Hepatocyte (in vitro differentiated cells): ENCODE results near the gene RGS10. TPM values are rescaled to one million over a fixed set of nuclear protein-coding genes. Genes with fewer than 3 reads are reported as not detected.

Experiments
- DNase-seq: peaks from one replicate; pipeline ENCODE4 v3.0.0-alpha.2; 2016; ENCODE audit warnings: low spot score
- H2AFZ ChIP-seq: fragments of 200-600 bp; sonication (generic); 2 replicates; pipeline ENCODE4 v1.6.0; 2016; ENCODE audit warnings: antibody characterized with exemption, mild to moderate bottlenecking
- H3K27ac ChIP-seq: fragments of 200-600 bp; sonication (generic); 2 replicates; pipeline ENCODE4 v1.5.1; 2016; ENCODE audit warnings: mild to moderate bottlenecking
- H3K27me3 ChIP-seq: fragments of 200-600 bp; sonication (generic); 2 replicates; pipeline ENCODE4 v1.6.1; 2016
- H3K36me3 ChIP-seq: fragments of 200-600 bp; sonication (generic); replicated peaks from 2 replicates; pipeline ENCODE4 v1.5.1; 2016; ENCODE audit warnings: low read depth; ENCODE audit not compliant: insufficient read depth
- H3K4me1 ChIP-seq: fragments of 200-600 bp; sonication (generic); 2 replicates; pipeline ENCODE4 v1.5.1; 2016; ENCODE audit warnings: mild to moderate bottlenecking, moderate library complexity; ENCODE audit not compliant: insufficient read depth
- H3K4me2 ChIP-seq: fragments of 200-600 bp; sonication (generic); 2 replicates; pipeline ENCODE4 v1.6.0; 2016
- H3K4me3 ChIP-seq: fragments of 200-600 bp; sonication (generic); 2 replicates; pipeline ENCODE4 v1.5.1; 2016; ENCODE audit warnings: mild to moderate bottlenecking
- H3K79me2 ChIP-seq: fragments of 200-600 bp; sonication (generic); 2 replicates; pipeline ENCODE4 v1.6.0; 2017; ENCODE audit warnings: mild to moderate bottlenecking
- H3K9me2 ChIP-seq: fragments of 200-600 bp; sonication (generic); replicated peaks from 2 replicates; pipeline ENCODE4 v1.6.0; 2017; ENCODE audit warnings: mild to moderate bottlenecking; ENCODE audit not compliant: insufficient read depth
- H3K9me3 ChIP-seq: fragments of 200-600 bp; sonication (generic); 2 replicates; pipeline ENCODE4 v1.5.1; 2016; ENCODE audit warnings: low read depth, mild to moderate bottlenecking
- H4K20me1 ChIP-seq: fragments of 200-600 bp; sonication (generic); 2 replicates; pipeline ENCODE4 v1.6.0; 2016; ENCODE audit warnings: mild to moderate bottlenecking; ENCODE audit not compliant: insufficient read depth, poor library complexity, severe bottlenecking
- EZH2 ChIP-seq: fragments of 200-600 bp; sonication (generic); IDR thresholded peaks from 2 replicates; pipeline ENCODE4 v1.6.1; 2016; ENCODE audit warnings: antibody characterized with exemption, mild to moderate bottlenecking, borderline replicate concordance
- EZH2phosphoT487 ChIP-seq: fragments of 200-600 bp; sonication (generic); IDR thresholded peaks from one replicate; pipeline ENCODE4 v1.6.1; 2018; ENCODE audit warnings: antibody characterized with exemption, mild to moderate bottlenecking, low read depth, moderate library complexity; ENCODE audit not compliant: unreplicated experiment, severe bottlenecking
- WGBS: methylation state at CpG from one replicate; pipeline ENCODE4 v1.1.6; 2016; ENCODE audit warnings: low lambda C conversion rate; ENCODE audit errors: missing lambda C conversion rate; 5-methylcytosine and 5-hydroxymethylcytosine counted together
- polyA plus RNA-seq: library from polyadenylated mRNA; unstranded; fragments of >200 nt; fragmentation: Nextera tagmentation; extraction: Ambion mirVana; gene quantifications from 2 replicates; pipeline ENCODE4 v1.2.1, GENCODE V29; 2016
- total RNA-seq: library from RNA; depleted of rRNA; stranded (reverse); fragments of >200 nt; gene quantifications from 2 replicates; pipeline ENCODE4 v1.2.3, GENCODE V29; 2014
- TF ChIP-seq, protein P1 (sequence below): fragments of 200-600 bp; sonication (generic); IDR thresholded peaks from 2 replicates; pipeline ENCODE4 v1.5.1; 2016; ENCODE audit warnings: antibody characterized with exemption, mild to moderate bottlenecking; ENCODE audit not compliant: poor library complexity

Gene RGS10
- total and polyA plus RNA-seq, 2 experiments from 2014 or later, result 5.4 to 8.4 TPM

DNA sequence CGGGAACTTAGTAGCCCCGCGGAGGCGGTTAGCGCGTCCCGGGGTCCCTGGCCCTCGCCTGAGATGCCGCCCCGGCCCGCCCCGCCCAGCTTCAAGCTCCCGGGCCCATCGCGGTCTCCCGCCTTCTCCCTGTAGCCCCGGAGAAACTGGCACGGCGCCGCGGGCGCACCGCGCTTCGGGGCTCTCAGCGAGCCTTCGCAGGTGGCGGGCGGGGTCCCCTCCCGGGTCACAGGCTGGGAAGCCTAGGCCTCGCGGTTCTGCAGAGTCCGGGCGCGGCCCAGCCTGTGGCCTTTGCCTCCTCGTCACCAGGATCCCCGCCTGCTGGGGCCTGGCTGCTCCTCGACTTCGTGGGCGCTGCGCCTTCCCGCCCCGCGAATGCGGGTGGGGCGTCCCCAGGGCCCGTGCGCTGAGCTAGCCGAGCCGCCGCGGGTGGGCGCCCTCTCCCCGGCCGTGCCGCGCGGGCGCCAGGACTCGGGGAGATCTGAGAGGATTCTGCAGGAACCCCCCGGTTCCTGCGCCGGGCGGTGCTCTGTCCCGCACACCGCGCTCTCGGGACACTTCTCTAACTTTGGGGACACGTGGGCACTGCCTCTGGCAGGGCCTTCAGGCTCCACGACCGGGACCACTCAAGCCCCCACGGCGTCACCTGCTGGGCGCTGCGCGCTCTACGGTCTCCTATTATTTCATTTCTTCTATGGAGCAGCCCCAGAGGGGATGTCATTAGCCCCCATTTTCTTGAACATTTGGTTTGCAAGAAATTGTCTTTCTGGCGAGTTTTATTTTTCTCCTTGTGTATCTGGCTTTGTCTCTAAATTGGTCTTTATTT is 682 bp upstream of the RGS10 start:
- no peak overlapping the region for H3K27ac ChIP-seq
- H4K20me1 ChIP-seq, result no peaks in the 10 kb centered on the region
- peak overlapping the region; percentile 85 for H2AFZ ChIP-seq
- 1% methylated on average over 45 of the region's 78 CpGs for WGBS
- peaks cover 52% of the 10 kb centered on the region for H3K27me3 ChIP-seq
- TF ChIP-seq EZH2 (peak; percentile 67), EZH2phosphoT487 (no peak)
- TF ChIP-seq, protein P1, sequence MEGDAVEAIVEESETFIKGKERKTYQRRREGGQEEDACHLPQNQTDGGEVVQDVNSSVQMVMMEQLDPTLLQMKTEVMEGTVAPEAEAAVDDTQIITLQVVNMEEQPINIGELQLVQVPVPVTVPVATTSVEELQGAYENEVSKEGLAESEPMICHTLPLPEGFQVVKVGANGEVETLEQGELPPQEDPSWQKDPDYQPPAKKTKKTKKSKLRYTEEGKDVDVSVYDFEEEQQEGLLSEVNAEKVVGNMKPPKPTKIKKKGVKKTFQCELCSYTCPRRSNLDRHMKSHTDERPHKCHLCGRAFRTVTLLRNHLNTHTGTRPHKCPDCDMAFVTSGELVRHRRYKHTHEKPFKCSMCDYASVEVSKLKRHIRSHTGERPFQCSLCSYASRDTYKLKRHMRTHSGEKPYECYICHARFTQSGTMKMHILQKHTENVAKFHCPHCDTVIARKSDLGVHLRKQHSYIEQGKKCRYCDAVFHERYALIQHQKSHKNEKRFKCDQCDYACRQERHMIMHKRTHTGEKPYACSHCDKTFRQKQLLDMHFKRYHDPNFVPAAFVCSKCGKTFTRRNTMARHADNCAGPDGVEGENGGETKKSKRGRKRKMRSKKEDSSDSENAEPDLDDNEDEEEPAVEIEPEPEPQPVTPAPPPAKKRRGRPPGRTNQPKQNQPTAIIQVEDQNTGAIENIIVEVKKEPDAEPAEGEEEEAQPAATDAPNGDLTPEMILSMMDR, result peak; percentile 46
- H3K4me2 ChIP-seq, result peak overlapping the region; percentile 100
- peak; percentile 50 for DNase-seq
- H3K4me3 ChIP-seq, result peak overlapping the region; percentile 67
- no peaks in the 10 kb centered on the region for H3K9me3 ChIP-seq
- no peaks in the 10 kb centered on the region for H3K36me3 ChIP-seq
- H3K4me1 ChIP-seq, result peaks cover 18% of the 10 kb centered on the region
- H3K9me2 ChIP-seq, result no peaks in the 10 kb centered on the region
- no peaks in the 10 kb centered on the region for H3K79me2 ChIP-seq

DNA sequence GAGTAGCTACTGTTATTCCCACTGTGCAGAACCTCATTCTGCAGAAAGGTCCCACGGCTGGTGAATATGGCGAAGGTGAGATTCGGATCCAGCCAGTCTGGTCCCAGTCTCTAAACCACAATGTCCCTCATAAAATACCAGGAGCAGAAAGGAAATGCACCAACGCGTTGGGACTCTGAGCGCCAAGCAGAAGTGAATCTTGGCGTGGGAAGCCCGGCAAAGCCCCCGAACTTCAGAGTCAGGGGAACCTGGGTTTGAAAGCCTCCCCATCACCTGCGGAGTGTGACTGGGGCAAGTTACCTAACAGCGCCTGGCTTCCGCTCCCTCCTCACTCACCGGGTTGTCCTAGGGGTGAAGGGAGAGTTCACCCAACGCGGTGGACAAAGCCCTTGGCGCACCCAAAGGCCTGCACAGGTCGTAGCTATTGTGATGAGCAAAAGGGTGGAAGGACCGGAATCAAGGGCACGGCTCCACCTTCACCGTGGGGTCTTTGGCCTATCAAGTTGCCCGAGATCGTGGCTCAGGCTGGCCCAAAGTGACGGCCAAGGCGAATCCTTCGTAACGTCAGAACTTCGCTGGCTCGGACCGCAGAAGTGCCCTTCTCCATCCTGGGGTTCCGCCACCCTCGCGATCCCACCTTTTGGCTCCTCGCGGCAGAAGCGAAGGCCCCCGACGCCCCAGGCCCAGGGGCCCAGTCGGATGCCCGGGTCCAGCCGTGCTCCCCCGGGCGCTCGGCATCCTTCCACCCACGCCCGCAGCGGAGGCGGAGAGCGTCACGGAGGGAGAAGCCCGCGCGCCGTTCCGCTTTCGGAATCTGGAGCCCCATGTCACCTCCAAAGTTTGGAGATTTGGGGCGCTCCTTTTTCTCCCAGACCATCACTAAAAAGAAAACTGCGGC is 811 bp downstream of the RGS10 start:
- Histone ChIP-seq H3K4me1 (peaks cover 18% of the 10 kb centered on the region), H3K9me2 (no peaks in the 10 kb centered on the region), H3K79me2 (no peaks in the 10 kb centered on the region), H3K27ac (no peak overlapping the region), H2AFZ (peak overlapping the region; percentile 85), H3K9me3 (no peaks in the 10 kb centered on the region), H3K4me2 (peak overlapping the region; percentile 100), H4K20me1 (no peaks in the 10 kb centered on the region), H3K27me3 (peaks cover 49% of the 10 kb centered on the region), H3K4me3 (peak overlapping the region; percentile 67), H3K36me3 (no peaks in the 10 kb centered on the region)
- no peak for DNase-seq
- TF ChIP-seq EZH2phosphoT487 (no peak), EZH2 (no peak)
- TF ChIP-seq, protein P1, result no peak
- 26% methylated on average over 56 of the region's 57 CpGs for WGBS

- H3K9me2 ChIP-seq, result no peaks in the 10 kb centered on the region
- no peak overlapping the region for H2AFZ ChIP-seq
- peak overlapping the region; percentile 100 for H3K4me2 ChIP-seq
- H3K36me3 ChIP-seq, result no peaks in the 10 kb centered on the region
- TF ChIP-seq EZH2phosphoT487, result no peak
- TF ChIP-seq, protein P1, result no peak
- no peak for TF ChIP-seq EZH2
- peaks cover 18% of the 10 kb centered on the region for H3K4me1 ChIP-seq
- 76% methylated on average over 6 of the region's 6 CpGs for WGBS
- H3K79me2 ChIP-seq, result no peaks in the 10 kb centered on the region
- DNase-seq, result no peak
- H3K27me3 ChIP-seq, result peaks cover 46% of the 10 kb centered on the region
- H3K4me3 ChIP-seq, result no peak overlapping the region
- H3K9me3 ChIP-seq, result no peaks in the 10 kb centered on the region
- H3K27ac ChIP-seq, result no peak overlapping the region
- H4K20me1 ChIP-seq, result no peaks in the 10 kb centered on the region
Measured at GRCh38 chr10:119541046-119541445, 1.5 kb downstream of the RGS10 start.
